ENCODE data around the gene AKAP13.

GRCh38 chr15:85452436-85452835, 72.0 kb downstream of the AKAP13 start:
- TF ChIP-seq L3MBTL2 (conservative IDR thresholded peaks at IDR 0.05) (no peak), FOXK2 (IDR thresholded peaks at IDR 0.05) (no peak), BHLHE40 (IDR thresholded peaks at IDR 0.05; ENCODE audit: borderline replicate concordance) (no peak), SP1 (IDR thresholded peaks at IDR 0.05) (no peak), ELF4 (IDR thresholded peaks at IDR 0.05) (no peak), PKNOX1 (IDR thresholded peaks at IDR 0.05) (no peak), ZNF384 (IDR thresholded peaks at IDR 0.05) (no peak), NFRKB (IDR thresholded peaks at IDR 0.05) (no peak), ARNT (IDR thresholded peaks at IDR 0.05) (no peak), SUZ12 (IDR thresholded peaks at IDR 0.05) (no peak), FOXM1 (IDR thresholded peaks at IDR 0.05; ENCODE audit: borderline replicate concordance) (no peak), TARDBP (IDR thresholded peaks at IDR 0.05) (no peak), CTBP1 (IDR thresholded peaks at IDR 0.05; ENCODE audit: borderline replicate concordance) (no peak)

Data from HEK293T (cell line).